HUES48 (cell line): ENCODE results near the gene DIAPH3.

Source experiments
- H3K27ac ChIP-seq: one replicate; pipeline ENCODE4 v1.7.0; 2013; ENCODE audit warnings: low read depth, low read length, inconsistent platforms
- H3K27me3 ChIP-seq: 2 replicates; pipeline ENCODE4 v1.6.1; 2013; ENCODE audit warnings: mild to moderate bottlenecking, low read length; ENCODE audit not compliant: control insufficient read depth, insufficient read depth
- H3K36me3 ChIP-seq: 2 replicates; pipeline ENCODE4 v1.6.1; 2013; ENCODE audit warnings: low read length; ENCODE audit not compliant: control insufficient read depth, insufficient read depth
- H3K4me1 ChIP-seq: 2 replicates; pipeline ENCODE4 v1.6.1; 2013; ENCODE audit warnings: mild to moderate bottlenecking, low read length; ENCODE audit not compliant: control insufficient read depth, insufficient read depth
- H3K4me3 ChIP-seq: 2 replicates; pipeline ENCODE4 v1.5.1; 2013; ENCODE audit warnings: mild to moderate bottlenecking, low read depth, low read length
- H3K9ac ChIP-seq: 2 replicates; pipeline ENCODE4 v1.6.1; 2013; ENCODE audit warnings: mild to moderate bottlenecking, low read depth, low read length, moderate library complexity
- H3K9me3 ChIP-seq: 2 replicates; pipeline ENCODE4 v1.6.1; 2013; ENCODE audit warnings: low read length; ENCODE audit not compliant: control insufficient read depth, insufficient read depth

DIAPH3 gene

GRCh38 chr13:59997976-59998375 lies 165.8 kb downstream of the DIAPH3 start:
- Histone ChIP-seq H3K4me3 (no peak overlapping the region), H3K27me3 (no peaks in the 10 kb centered on the region), H3K27ac (no peak overlapping the region), H3K9ac (no peak overlapping the region), H3K36me3 (0 out of 2 replicates have a peak, but pooled peaks cover 2% of the 10 kb centered on the region), H3K4me1 (peaks cover 12% of the 10 kb centered on the region), H3K9me3 (no peaks in the 10 kb centered on the region)

- peaks cover 13% of the 10 kb centered on the region for H3K4me1 ChIP-seq
- H3K9me3 ChIP-seq = no peaks in the 10 kb centered on the region
- H3K36me3 ChIP-seq = peaks cover 5% of the 10 kb centered on the region; the same call in 1 of the 2 replicates
- no peaks in the 10 kb centered on the region for H3K27me3 ChIP-seq
- no peak overlapping the region for H3K9ac ChIP-seq
- H3K27ac ChIP-seq = no peak overlapping the region
- H3K4me3 ChIP-seq = no peak overlapping the region
Observed at GRCh38 chr13:59996461-59996980, 167.2 kb downstream of the DIAPH3 start.

- Histone ChIP-seq H3K9me3 (no peaks in the 10 kb centered on the region), H3K4me3 (no peak overlapping the region), H3K4me1 (peaks cover 19% of the 10 kb centered on the region), H3K9ac (no peak overlapping the region), H3K27me3 (no peaks in the 10 kb centered on the region), H3K36me3 (peaks cover 9% of the 10 kb centered on the region), H3K27ac (no peak overlapping the region)
Observed at GRCh38 chr13:59991395-59991794, 172.3 kb downstream of the DIAPH3 start.

GRCh38 chr13:59982631-59983382 lies 180.9 kb downstream of the DIAPH3 start:
- Histone ChIP-seq H3K27me3 (no peaks in the 10 kb centered on the region), H3K4me3 (no peak overlapping the region), H3K27ac (no peak overlapping the region), H3K36me3 (0 out of 2 replicates have a peak, but pooled peaks cover 2% of the 10 kb centered on the region), H3K9ac (no peak overlapping the region), H3K9me3 (no peaks in the 10 kb centered on the region), H3K4me1 (peaks cover 9% of the 10 kb centered on the region)

GRCh38 chr13:59979589-59979988 lies 184.1 kb downstream of the DIAPH3 start:
- 0 out of 2 replicates have a peak, but pooled peaks cover 2% of the 10 kb centered on the region for H3K36me3 ChIP-seq
- H3K9ac ChIP-seq = no peak overlapping the region
- no peaks in the 10 kb centered on the region for H3K27me3 ChIP-seq
- H3K4me1 ChIP-seq = peaks cover 13% of the 10 kb centered on the region
- no peak overlapping the region for H3K27ac ChIP-seq
- no peaks in the 10 kb centered on the region for H3K9me3 ChIP-seq
- no peak overlapping the region for H3K4me3 ChIP-seq

GRCh38 chr13:59978862-59979261 lies 184.9 kb downstream of the DIAPH3 start:
- Histone ChIP-seq H3K4me3 (no peak overlapping the region), H3K27me3 (no peaks in the 10 kb centered on the region), H3K36me3 (0 out of 2 replicates have a peak, but pooled peaks cover 2% of the 10 kb centered on the region)

GRCh38 chr13:59976856-59977255 lies 186.9 kb downstream of the DIAPH3 start:
- Histone ChIP-seq H3K27me3 (no peaks in the 10 kb centered on the region), H3K9ac (no peak overlapping the region), H3K36me3 (0 out of 2 replicates have a peak, but pooled peaks cover 2% of the 10 kb centered on the region), H3K9me3 (no peaks in the 10 kb centered on the region), H3K4me3 (no peak overlapping the region), H3K4me1 (peaks cover 13% of the 10 kb centered on the region), H3K27ac (no peak overlapping the region)

More at GRCh38 chr13:59978862-59979261, 184.9 kb downstream of the DIAPH3 start:
- Histone ChIP-seq H3K9me3 (no peaks in the 10 kb centered on the region), H3K4me1 (peaks cover 13% of the 10 kb centered on the region), H3K27ac (no peak overlapping the region), H3K9ac (no peak overlapping the region)

- Histone ChIP-seq H3K27me3 (no peaks in the 10 kb centered on the region), H3K9ac (no peak overlapping the region), H3K9me3 (no peaks in the 10 kb centered on the region), H3K4me1 (peaks cover 15% of the 10 kb centered on the region), H3K36me3 (0 out of 2 replicates have a peak, but pooled peaks cover 2% of the 10 kb centered on the region), H3K4me3 (no peak overlapping the region), H3K27ac (no peak overlapping the region)
Observed at GRCh38 chr13:59975807-59976435, 187.8 kb downstream of the DIAPH3 start.

- H3K27me3 ChIP-seq = no peaks in the 10 kb centered on the region
- no peaks in the 10 kb centered on the region for H3K9me3 ChIP-seq
- H3K27ac ChIP-seq = no peak overlapping the region
- no peak overlapping the region for H3K9ac ChIP-seq
- H3K4me1 ChIP-seq = peaks cover 13% of the 10 kb centered on the region
- no peak overlapping the region for H3K4me3 ChIP-seq
- H3K36me3 ChIP-seq = peaks cover 10% of the 10 kb centered on the region; the same call in 1 of the 2 replicates
Observed at GRCh38 chr13:59970847-59971246, 192.9 kb downstream of the DIAPH3 start.

GRCh38 chr13:59963827-59964226 lies 199.9 kb downstream of the DIAPH3 start:
- Histone ChIP-seq H3K9me3 (no peaks in the 10 kb centered on the region), H3K27me3 (no peaks in the 10 kb centered on the region), H3K4me1 (peaks cover 7% of the 10 kb centered on the region; the same call in 1 of the 2 replicates), H3K4me3 (no peak overlapping the region), H3K36me3 (peaks cover 10% of the 10 kb centered on the region), H3K27ac (no peak overlapping the region), H3K9ac (no peak overlapping the region)

GRCh38 chr13:59963383-59963782 lies 200.3 kb downstream of the DIAPH3 start:
- H3K4me3 ChIP-seq = no peak overlapping the region
- no peak overlapping the region for H3K27ac ChIP-seq
- H3K27me3 ChIP-seq = no peaks in the 10 kb centered on the region
- H3K4me1 ChIP-seq = peaks cover 7% of the 10 kb centered on the region; the same call in 1 of the 2 replicates
- H3K9ac ChIP-seq = no peak overlapping the region
- H3K9me3 ChIP-seq = no peaks in the 10 kb centered on the region
- H3K36me3 ChIP-seq = peaks cover 10% of the 10 kb centered on the region
